Esophagus muscularis mucosa (tissue), 4 donors: ENCODE data around the gene ARHGAP6. TPM values are rescaled to one million over a fixed set of nuclear protein-coding genes. Genes with fewer than 3 reads are reported as not detected.

Experiments used
- DNase-seq: peaks from one replicate; pipeline ENCODE4 v3.0.0-alpha.2; 2017; ENCODE audit errors: extremely low spot score
- H3K27ac ChIP-seq, 4 donors: fragments of 200-600 bp; sonication (generic); replicated peaks in 1 of 4; 1 replicate in 3 of 4; 2 replicates in 1 of 4; pipeline ENCODE4 v1.5.1; 2016 to 2019; ENCODE audit warnings: mild to moderate bottlenecking in 1 of 4
- H3K27me3 ChIP-seq, 4 donors: fragments of 200-600 bp; sonication (generic); one replicate each; pipeline versions ENCODE4 v1.5.1 to v1.6.0; 2016 to 2019
- H3K36me3 ChIP-seq, 4 donors: fragments of 200-600 bp; sonication (generic); one replicate each; pipeline ENCODE4 v1.5.1; 2016 to 2019
- H3K4me1 ChIP-seq, 4 donors: fragments of 200-600 bp; sonication (generic); one replicate each; pipeline ENCODE4 v1.5.1; 2016 to 2019
- H3K4me3 ChIP-seq, 4 donors: fragments of 200-600 bp; sonication (generic); 1 replicate in 2 of 4; 2 replicates in 2 of 4; pipeline ENCODE4 v1.5.1; 2016 to 2019; ENCODE audit warnings: mild to moderate bottlenecking in 4 of 4, moderate library complexity in 1 of 4
- H3K9me3 ChIP-seq, 4 donors: fragments of 200-600 bp; sonication (generic); 1 replicate in 3 of 4; 2 replicates in 1 of 4; pipeline ENCODE4 v1.5.1; 2016 to 2019
- CTCF ChIP-seq, 3 experiments: fragments of 200-600 bp in 2 of 3; fragments of 450-650 bp in 1 of 3; sonication (generic) in 2 of 3; IDR thresholded peaks; one replicate each; pipeline ENCODE4 v1.5.1; 2017 to 2019; ENCODE audit warnings: antibody characterized with exemption in 3 of 3, mild to moderate bottlenecking in 2 of 3, moderate library complexity in 1 of 3
- EP300 ChIP-seq: sonication (generic); formaldehyde crosslinking; IDR thresholded peaks from one replicate; pipeline ENCODE4 v1.6.1; 2017; ENCODE audit warnings: antibody characterized with exemption
- POLR2A ChIP-seq: fragments of 450-650 bp; IDR thresholded peaks from one replicate; pipeline ENCODE4 v1.6.1; 2017; ENCODE audit warnings: antibody characterized with exemption, moderate library complexity, mild to moderate bottlenecking, low read depth
- POLR2AphosphoS5 ChIP-seq, 2 donors: sonication (generic); formaldehyde crosslinking; IDR thresholded peaks; one replicate each; pipeline ENCODE4 v1.6.1; 2017; ENCODE audit warnings: antibody characterized with exemption in 2 of 2
- WGBS: methylation state at CpG from one replicate; pipeline ENCODE4 v1.1.5; 2018; 5-methylcytosine and 5-hydroxymethylcytosine counted together
- intact Hi-C: fragments of 100-400 bp; cut with DNase I; formaldehyde crosslinking; loops from one replicate; pipeline ENCODE4 v1.15.1; 2023
- total RNA-seq, 4 donors: library from RNA; depleted of rRNA; stranded (reverse); fragments of >200 nt; gene quantifications; one replicate each; pipeline versions ENCODE4 v1.1.0 to v1.2.1, GENCODE V29; 2016

ARHGAP6 gene
- total RNA-seq, 4 donors from 2014 or later = 25.2 to 44.8 (median 30.6) TPM

- WGBS = 46% methylated on average over 5 of the region's 5 CpGs
- H3K9me3 ChIP-seq = no peaks in the 10 kb centered on the region
- intact Hi-C loops = no loop called here
These were observed 472.7 kb downstream of the ARHGAP6 start for GRCh38 chrX:11193035-11193469.

GRCh38 chrX:11190745-11191510, 474.8 kb downstream of the ARHGAP6 start:
- Histone ChIP-seq H3K27ac (no peak overlapping the region), H3K36me3 (no peaks in the 10 kb centered on the region), H3K9me3 (no peaks in the 10 kb centered on the region), H3K4me1 (peaks cover 0 to 3% (median 0%) of the 10 kb centered on the region in 4 donors), H3K27me3 (no peaks in the 10 kb centered on the region), H3K4me3 (no peak overlapping the region)
- 73% methylated on average over 8 of the region's 8 CpGs for WGBS
- TF ChIP-seq CTCF (IDR thresholded peaks at IDR 0.05) (no peak), POLR2AphosphoS5 (IDR thresholded peaks at IDR 0.05) (no peak), EP300 (no peak), POLR2A (no peak)
- no peak for DNase-seq
- intact Hi-C loops = no loop called here

More at GRCh38 chrX:11193035-11193469, 472.7 kb downstream of the ARHGAP6 start:
- H3K36me3 ChIP-seq = no peaks in the 10 kb centered on the region
- no peaks in the 10 kb centered on the region for H3K27me3 ChIP-seq
- peaks cover 0 to 3% (median 0%) of the 10 kb centered on the region in 4 donors for H3K4me1 ChIP-seq
- no peak for DNase-seq
- TF ChIP-seq EP300 (no peak), POLR2A (no peak), POLR2AphosphoS5 (IDR thresholded peaks at IDR 0.05) (no peak), CTCF (IDR thresholded peaks at IDR 0.05) (no peak)
- H3K4me3 ChIP-seq = no peak overlapping the region
- no peak overlapping the region for H3K27ac ChIP-seq

- TF ChIP-seq POLR2AphosphoS5 (IDR thresholded peaks at IDR 0.05) = no peak
- no peak for TF ChIP-seq POLR2A
- no peak for TF ChIP-seq EP300
- TF ChIP-seq CTCF (IDR thresholded peaks at IDR 0.05) = no peak
- H3K27ac ChIP-seq = no peak overlapping the region
- intact Hi-C loops = no loop called here
- WGBS = 93% methylated on average over 1 of the region's 1 CpG
- peaks cover 0 to 3% (median 0%) of the 10 kb centered on the region in 4 donors for H3K4me1 ChIP-seq
- DNase-seq = no peak
- no peaks in the 10 kb centered on the region for H3K27me3 ChIP-seq
- H3K36me3 ChIP-seq = no peaks in the 10 kb centered on the region
- no peak overlapping the region for H3K4me3 ChIP-seq
- no peaks in the 10 kb centered on the region for H3K9me3 ChIP-seq
These were observed 476.6 kb downstream of the ARHGAP6 start for GRCh38 chrX:11189097-11189496.

GRCh38 chrX:11188664-11189063, 477.1 kb downstream of the ARHGAP6 start:
- Histone ChIP-seq H3K27ac (no peak overlapping the region), H3K36me3 (no peaks in the 10 kb centered on the region), H3K4me3 (no peak overlapping the region), H3K27me3 (no peaks in the 10 kb centered on the region), H3K9me3 (no peaks in the 10 kb centered on the region), H3K4me1 (peaks cover 0 to 3% (median 0%) of the 10 kb centered on the region in 4 donors)
- TF ChIP-seq CTCF (IDR thresholded peaks at IDR 0.05) (no peak), POLR2AphosphoS5 (IDR thresholded peaks at IDR 0.05) (no peak), POLR2A (no peak), EP300 (no peak)
- 83% methylated on average over 7 of the region's 7 CpGs for WGBS
- intact Hi-C loops = no loop called here
- DNase-seq = no peak
